Measurements from ENCODE around the gene LECT2.

LECT2 gene

GRCh38 chr5:135978993-135979392, 24.2 kb upstream of the LECT2 start:
- DNase-seq (ENCODE audit: low read depth in 3 of 3, low spot score in 1 of 3): no peak

DNA sequence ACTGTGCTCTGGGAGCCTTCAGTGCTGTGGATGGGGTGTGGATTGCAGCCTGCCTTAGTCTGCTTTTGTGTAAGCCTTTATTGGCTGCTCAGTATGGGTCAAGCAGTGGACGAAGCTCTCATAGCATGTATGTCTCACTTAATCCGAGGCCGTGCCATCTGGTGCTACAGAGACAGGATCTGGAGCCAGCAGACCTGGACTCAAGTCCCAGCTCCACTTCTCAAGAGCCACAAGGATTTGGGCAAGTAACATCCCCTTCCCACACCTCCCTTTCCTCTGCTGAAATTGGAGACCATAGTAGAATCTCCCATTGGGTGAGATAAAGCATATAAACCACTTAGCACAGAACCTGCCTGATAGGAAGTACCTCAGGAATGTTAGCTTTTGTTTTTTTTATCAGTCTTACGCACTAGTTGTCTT, 23.4 kb upstream of the LECT2 start:
- DNase-seq (ENCODE audit: low read depth in 3 of 3, low spot score in 1 of 3): no peak

DNA sequence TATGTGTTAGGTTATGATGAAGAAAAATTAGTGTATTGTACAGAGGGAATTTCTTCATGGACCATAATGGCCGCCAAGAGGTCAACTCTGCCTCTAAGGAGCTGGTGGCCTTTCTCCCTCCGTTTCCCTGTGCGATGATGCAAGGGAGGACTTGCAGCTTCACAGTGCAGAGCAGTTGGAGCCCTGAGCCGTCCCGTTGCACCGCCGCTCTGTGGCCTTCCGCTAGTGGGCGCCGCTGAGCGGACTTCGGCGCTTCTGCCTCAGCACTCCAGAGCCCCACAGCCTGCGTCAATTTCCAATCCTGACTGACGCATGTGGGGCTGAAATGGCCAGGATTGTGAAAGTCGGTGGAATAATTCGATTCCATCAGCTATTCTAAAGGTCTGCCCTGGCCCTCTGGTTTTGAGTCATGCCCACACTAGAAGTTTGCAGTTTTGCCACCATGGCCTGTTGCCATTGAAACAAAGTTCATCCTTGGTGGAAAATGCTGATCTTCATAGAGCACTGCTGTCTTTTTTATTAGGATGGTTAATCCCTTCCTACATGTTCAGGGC, 22.7 kb upstream of the LECT2 start:
- peak in 1 of 3 donors; percentile 4 for DNase-seq (ENCODE audit: low read depth in 3 of 3, low spot score in 1 of 3)

DNA sequence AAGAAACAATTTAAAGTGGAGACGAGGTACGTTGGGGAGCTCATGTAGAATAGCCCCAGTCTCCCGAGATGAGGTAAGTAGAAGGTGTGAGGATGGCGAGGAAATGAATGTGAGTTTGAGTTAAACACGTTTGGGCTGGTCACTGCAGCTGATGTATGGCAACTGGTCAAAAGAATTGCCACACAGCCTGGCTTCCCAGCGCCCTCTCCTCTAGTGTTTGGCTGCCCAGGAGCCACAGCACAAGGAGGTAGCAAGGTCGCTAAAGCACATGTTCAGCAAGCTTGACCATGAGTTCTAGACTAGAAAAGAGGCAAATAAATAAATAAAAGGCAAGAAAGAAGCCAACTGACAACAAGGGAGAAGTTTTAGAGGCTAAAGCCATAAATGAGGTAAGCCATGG, 21.4 kb upstream of the LECT2 start:
- no peak for DNase-seq (ENCODE audit: low read depth in 3 of 3, low spot score in 1 of 3)

- no peak for DNase-seq (ENCODE audit: low read depth in 3 of 3, low spot score in 1 of 3)
Measured at GRCh38 chr5:135975122-135975521, 20.3 kb upstream of the LECT2 start.

GRCh38 chr5:135974021-135974600, 19.3 kb upstream of the LECT2 start:
- no peak for DNase-seq (ENCODE audit: low read depth in 3 of 3, low spot score in 1 of 3)

GRCh38 chr5:135973323-135974020, 18.7 kb upstream of the LECT2 start:
- no peak for DNase-seq (ENCODE audit: low read depth in 3 of 3, low spot score in 1 of 3)

DNA sequence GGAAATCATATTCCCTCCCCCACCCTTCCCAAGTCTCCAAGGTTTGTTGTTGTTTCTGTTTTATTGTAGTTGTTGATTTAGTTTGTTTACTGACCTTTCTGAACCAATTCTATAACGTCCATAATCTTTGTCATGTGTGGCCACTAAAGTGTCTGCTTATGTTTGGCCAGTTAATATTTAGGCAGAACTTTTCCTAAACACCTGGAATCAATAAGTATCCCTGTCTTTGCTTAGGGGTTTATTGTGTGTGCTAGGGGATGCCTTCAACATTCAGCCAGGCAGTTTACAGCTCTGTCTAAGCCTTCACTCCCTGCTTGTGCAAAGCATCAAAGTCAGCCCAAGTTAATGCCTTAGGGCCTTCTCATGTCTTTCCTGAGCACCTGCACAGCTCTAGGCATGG, 16.9 kb upstream of the LECT2 start:
- no peak for DNase-seq (ENCODE audit: low read depth in 3 of 3, low spot score in 1 of 3)

GRCh38 chr5:135966790-135967189, 12.0 kb upstream of the LECT2 start:
- DNase-seq (ENCODE audit: low read depth in 3 of 3, low spot score in 1 of 3): no peak

DNA sequence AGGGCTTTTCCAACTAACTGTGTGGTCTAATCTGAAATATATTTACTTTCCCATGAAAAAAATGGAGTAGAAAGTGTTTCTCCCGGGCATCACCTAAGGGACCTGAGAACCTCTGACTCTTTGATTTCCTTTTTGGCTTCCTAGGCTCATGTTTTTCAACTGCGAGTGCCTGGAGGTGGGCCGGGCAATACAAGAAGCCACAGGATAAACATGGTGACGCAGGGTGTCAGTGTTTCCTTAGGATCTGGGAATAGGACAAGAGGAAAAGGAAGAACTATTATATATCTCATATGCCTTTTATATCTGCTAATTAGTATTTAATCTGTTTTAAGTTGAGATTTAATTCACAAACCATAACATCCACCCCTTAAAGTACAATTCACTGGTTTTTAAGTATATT, 11.4 kb upstream of the LECT2 start:
- no peak for DNase-seq (ENCODE audit: low read depth in 3 of 3, low spot score in 1 of 3)

DNA sequence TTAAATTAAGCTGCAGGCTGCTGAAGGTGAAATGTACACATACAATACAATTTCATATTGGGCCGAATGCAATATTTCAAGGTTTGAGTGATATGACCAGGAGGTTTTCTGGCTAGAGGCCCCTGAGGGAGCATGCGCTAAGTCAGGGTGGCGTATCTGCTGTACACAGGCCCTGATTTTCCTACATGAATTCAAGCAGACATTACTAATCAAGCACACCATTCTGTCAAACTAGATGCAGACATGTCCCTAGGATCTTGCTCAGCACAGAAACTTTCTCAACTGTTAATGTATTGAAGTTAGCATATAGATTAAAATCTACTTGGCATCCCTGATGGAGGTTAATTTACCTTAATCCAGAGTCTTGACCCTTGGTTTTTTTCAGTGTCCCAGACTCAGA, 10.7 kb upstream of the LECT2 start:
- no peak for DNase-seq (ENCODE audit: low read depth in 3 of 3, low spot score in 1 of 3)

DNA sequence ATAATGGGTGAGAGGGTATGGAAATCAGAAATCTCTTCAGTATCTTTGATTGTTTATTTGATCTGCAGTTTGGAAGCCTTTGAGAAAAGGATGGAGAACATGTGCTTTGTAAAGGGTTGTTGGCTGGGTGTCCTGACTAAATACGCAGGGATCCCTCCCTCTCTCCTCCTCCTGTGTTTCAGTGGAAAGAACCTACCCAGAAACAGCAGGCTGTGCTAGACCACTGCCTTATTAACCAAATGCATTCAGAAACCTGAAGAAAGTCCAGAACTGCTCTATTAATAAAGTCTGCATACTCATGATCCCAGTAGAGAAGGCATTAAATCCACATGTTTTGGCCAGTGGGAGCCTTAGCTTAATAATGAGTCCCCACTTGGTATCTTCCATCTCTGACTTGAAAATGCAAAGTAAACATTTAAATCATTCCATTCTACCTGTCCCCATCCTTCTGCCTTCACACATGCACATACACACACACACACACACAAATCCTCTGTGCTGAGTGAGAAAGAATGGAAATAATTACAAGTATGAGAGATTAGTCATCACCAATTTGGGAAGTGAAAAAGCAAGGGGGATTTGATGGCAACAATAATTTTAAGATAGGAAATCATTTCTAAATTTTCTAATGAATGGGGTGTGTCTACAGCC, 10.0 kb upstream of the LECT2 start:
- no peak for DNase-seq (ENCODE audit: low read depth in 3 of 3, low spot score in 1 of 3)

DNA sequence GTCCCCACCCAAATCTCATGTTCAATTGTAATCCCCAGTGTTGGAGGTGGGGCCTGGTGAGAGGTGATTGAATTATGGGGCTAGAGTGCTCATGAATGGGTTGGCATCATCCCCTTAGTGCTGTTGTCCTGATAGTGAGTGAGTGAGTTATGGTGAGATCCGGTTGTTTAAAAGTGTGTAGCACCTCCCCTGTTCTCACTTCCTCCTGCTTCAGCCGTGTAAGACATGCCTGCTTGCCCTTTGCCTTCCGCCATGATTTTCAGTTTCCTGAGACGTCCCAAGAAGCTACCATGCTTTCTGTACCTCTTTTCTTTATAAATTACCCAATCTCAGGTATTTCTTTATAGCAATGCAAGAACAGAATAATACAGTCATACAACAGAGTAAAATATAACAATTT, 742 bp upstream of the LECT2 start:
- DNase-seq (ENCODE audit: low read depth in 3 of 3, low spot score in 1 of 3): no peak

- no peak for DNase-seq (ENCODE audit: low read depth in 3 of 3, low spot score in 1 of 3)
Measured at GRCh38 chr5:135953850-135954249, 933 bp downstream of the LECT2 start.

DNA sequence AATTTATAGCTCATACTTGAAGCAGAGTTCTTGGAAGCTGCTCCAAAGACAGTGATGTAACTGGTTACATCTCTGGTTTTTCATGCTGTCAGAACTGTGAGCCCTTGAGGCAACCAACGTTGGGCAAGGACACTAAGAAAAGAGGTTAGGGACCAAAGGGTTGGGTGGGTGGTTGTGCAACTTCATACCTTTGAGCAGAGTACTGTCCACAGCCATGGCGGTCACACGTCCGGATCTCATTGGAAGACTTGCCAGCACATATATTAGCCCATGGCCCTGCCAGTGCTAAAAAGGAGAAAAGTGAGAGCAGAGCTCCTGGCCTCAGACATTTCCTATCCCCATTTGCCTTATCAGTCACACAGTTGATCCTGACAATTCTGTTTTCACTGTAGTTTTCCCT, 2.1 kb downstream of the LECT2 start:
- no peak for DNase-seq (ENCODE audit: low read depth in 3 of 3, low spot score in 1 of 3)

DNA sequence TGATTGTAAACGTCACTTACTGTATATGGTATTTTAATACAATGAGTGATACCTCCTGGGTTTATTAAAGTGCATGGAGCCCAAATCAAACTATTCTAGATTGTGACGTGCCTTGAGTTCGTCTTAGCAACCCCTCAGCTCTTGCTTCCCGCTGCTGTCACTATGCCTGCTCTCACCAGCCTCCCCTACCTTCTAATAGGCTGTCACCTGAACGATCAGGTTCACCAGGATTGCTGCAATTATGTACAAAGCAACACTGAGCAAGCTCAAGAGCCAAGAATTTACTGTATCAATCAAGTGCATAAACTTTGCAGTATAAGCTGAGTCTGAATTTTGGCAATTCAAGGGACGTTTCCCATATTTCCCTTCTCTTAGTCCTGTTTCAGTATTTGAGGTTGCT, 3.0 kb downstream of the LECT2 start:
- no peak for DNase-seq (ENCODE audit: low read depth in 3 of 3, low spot score in 1 of 3)

- DNase-seq (ENCODE audit: low read depth in 3 of 3, low spot score in 1 of 3): no peak
Measured at GRCh38 chr5:135951257-135951656, 3.5 kb downstream of the LECT2 start.

DNA sequence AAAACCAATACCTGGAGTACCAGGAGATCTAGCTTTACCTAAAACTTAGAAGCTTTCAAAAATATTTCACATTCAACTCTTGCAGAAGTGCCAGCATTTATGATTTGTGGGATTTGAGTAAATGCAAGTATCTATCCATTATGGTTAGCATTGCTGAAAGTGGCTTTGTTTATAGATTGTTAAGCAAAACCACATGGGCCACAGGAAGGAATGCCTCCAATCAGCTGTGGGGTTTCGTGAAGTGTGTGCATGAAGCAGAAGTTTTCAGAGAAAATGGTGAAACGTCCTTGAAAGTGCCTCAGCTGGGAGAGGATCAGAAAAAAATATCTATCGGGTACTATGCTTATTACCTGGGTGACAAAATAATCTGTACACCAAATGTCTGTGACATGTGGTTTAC, 4.2 kb downstream of the LECT2 start:
- DNase-seq (ENCODE audit: low read depth in 3 of 3, low spot score in 1 of 3): no peak

DNA sequence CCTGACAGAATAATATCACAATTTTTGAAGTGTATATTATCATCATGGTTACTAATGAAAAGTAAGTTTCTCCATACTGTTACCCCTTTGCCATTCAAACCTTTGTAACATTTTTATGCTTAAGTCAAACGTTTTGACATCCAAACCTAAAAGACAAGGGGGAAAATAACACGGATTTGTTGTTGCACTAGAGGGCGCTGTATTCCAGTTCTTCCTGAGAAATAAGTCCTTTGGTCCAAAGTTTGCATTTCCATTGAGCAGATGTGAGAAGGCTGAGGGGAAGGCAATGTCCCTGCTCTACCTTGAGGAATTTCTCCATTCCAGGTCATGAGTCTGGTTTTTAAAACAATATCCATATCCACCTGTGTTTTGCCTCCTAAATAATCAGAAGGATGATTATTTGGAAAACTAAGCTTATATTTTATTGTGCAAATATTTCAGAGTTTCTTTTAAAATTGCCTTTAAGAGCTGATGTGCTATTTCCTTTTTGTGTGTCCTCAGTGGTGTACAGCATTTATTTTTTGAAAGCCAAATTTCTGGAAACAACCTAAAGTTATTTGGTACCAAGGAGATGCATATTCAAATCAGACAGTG, 9.7 kb downstream of the LECT2 start:
- DNase-seq (ENCODE audit: low read depth in 3 of 3, low spot score in 1 of 3): no peak

DNA sequence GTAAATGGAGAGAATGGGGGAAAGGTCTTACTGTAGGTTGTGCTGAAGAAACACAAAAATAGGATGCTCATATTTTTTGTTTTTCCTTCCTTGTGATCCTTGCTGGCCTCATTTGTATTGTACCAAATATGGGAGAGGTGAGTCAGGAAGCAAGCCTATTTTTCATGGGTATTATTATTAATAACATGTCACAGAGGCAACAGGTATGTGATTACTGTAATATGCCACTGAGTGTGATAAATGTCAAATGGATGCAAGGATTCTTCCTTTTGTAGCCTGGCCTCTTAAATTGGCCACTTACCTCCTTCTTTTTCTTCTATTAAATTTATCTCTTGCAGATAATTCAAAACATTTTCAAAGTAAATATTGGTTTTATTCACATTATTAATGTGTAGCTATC, 10.2 kb downstream of the LECT2 start:
- DNase-seq (ENCODE audit: low read depth in 3 of 3, low spot score in 1 of 3): no peak

DNA sequence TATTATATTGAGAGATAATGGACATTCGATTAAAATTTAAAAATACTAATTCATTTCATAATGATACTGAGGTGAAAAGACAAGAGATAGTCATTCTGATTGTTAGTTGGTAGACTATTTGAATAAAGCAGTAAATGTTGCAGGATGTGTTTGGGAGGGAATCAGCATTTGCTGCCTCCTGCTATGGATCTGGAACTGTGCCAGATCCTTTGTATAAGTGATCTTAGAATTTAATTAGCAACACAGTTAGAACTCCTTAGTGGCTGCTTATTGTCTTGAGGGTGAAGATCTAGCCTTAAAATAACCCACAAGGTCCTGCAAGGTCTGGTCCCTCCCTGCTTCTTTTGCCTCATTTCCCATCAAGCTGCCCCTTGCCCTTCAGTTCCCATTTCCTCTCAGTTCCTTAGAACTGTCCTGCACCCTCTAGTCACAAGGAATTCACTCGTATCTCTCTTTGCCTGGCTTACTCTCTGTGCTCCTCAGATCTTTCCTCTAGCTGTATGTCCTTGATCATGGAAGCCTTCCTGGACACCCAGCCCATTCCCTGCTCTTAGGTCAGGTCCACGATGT, 12.5 kb downstream of the LECT2 start:
- no peak for DNase-seq (ENCODE audit: low read depth in 3 of 3, low spot score in 1 of 3)

DNA sequence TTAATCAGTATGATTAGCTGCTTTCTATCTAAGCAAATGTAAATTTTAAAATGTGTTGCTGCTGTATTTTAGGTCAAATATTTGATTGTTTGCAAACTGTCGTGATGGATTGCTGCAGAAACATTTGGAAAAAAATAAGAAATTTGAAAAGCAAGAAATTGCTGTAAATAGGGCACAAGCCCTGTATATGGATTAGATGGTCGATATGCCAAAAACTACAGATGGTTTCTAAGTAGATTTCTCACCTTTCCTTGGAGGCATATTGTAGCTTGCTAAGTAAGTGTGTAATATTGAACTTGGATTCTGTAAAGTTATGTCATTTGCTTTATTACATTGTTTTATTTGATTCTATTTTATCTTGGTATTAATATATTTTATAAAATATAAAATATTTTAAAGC, 13.1 kb downstream of the LECT2 start:
- DNase-seq (ENCODE audit: low read depth in 3 of 3, low spot score in 1 of 3): no peak

All from stimulated activated CD4-positive, alpha-beta T cell treated with anti-CD3 and anti-CD28 coated beads, TNF-alpha, amount 100 ng/mL, for 1 hour (primary cell).